GM18951 (cell line): ENCODE measurements around the gene FAP.

Source experiments
- POLR2A ChIP-seq: IDR thresholded peaks from 4 replicates; pipeline ENCODE4 v1.6.1; 2011; ENCODE audit warnings: mild to moderate bottlenecking; ENCODE audit not compliant: insufficient read length, insufficient read depth; ENCODE audit errors: extremely low read depth
- in situ Hi-C: fragments of 300-500 bp; cut with MboI; formaldehyde crosslinking; loops from one replicate; pipeline ENCODE4 v1.12.0; 2022; ENCODE audit warnings: low sequenced_read_pairs, mixed read lengths, inconsistent platforms; ENCODE audit not compliant: unreplicated experiment

The FAP gene

DNA sequence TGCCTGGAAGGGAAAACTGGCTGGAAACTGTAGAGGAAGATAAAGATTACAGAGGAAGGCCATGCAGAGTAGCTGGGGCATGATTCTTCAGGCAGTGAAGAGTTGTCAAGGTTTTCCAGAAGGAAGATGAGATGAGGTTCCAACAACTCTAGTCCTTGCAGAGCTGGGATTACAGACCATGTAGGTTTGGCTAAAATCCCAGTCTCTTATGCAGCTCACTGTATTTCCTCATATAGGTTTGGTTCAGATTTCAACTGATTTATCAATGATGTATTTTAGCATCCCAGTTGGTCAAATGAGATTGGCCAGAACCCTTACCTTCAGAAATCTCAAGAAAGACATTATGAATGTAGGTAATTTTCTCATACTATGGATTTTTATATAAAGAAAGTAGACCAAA, 16.4 kb downstream of the FAP start:
- no peak for TF ChIP-seq POLR2A
- in situ Hi-C loops = no loop called here

GRCh38 chr2:162221064-162221463, 22.2 kb downstream of the FAP start:
- no peak for TF ChIP-seq POLR2A
- in situ Hi-C loops = no loop called here

GRCh38 chr2:162220368-162220767, 22.9 kb downstream of the FAP start:
- in situ Hi-C loops = no loop called here
- no peak for TF ChIP-seq POLR2A

GRCh38 chr2:162219426-162219825, 23.8 kb downstream of the FAP start:
- TF ChIP-seq POLR2A = no peak
- in situ Hi-C loops = no loop called here

- TF ChIP-seq POLR2A = no peak
- in situ Hi-C loops = no loop called here
These were observed 25.6 kb downstream of the FAP start for GRCh38 chr2:162217598-162217997.

- in situ Hi-C loops = no loop called here
- TF ChIP-seq POLR2A = no peak
These were observed 28.1 kb downstream of the FAP start for GRCh38 chr2:162215162-162215561.

DNA sequence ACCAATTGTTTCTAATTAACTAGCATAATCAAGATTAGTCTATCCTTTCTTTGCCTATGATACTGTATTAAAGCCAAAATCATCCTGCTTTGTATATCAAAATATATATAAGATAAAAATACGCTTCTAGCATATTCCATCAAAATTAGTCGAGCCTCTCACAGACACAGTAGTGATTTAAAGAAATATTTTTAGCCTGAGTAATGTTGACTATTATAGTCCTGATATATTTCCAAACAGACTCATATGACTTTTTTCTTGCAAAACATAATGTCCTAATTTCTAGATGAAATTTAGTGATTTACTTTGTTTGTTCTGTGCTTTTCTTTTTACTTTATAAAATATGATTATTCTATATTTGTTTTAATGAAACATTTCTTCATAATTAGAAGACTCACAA, 30.9 kb downstream of the FAP start:
- in situ Hi-C loops = no loop called here
- no peak for TF ChIP-seq POLR2A

- in situ Hi-C loops = no loop called here
- no peak for TF ChIP-seq POLR2A
These were observed 31.5 kb downstream of the FAP start for GRCh38 chr2:162211732-162212131.

DNA sequence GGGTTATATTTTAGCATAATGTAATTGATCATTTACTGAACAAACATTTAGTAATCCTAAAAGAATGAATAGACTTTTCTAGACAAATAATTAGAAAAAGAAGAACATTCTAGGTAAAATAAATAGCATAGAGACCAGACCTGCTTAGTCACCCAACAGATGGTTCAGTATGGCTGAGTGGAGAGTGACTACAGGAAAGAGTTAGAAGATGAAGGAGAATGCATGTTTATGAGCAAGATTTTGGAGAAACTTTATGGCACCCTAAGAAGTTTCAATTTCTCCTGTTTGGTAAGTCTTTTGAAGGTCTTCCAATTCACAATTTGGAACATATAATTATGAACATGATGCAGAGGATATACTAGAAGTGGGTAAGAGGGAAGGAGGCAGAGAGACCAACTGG, 32.9 kb downstream of the FAP start:
- no peak for TF ChIP-seq POLR2A
- in situ Hi-C loops = no loop called here

- in situ Hi-C loops = no loop called here
- TF ChIP-seq POLR2A = no peak
These were observed 41.0 kb downstream of the FAP start for GRCh38 chr2:162202203-162202602.

GRCh38 chr2:162200636-162201035, 42.6 kb downstream of the FAP start:
- in situ Hi-C loops = no loop called here
- TF ChIP-seq POLR2A = no peak

GRCh38 chr2:162199913-162200312, 43.3 kb downstream of the FAP start:
- in situ Hi-C loops = no loop called here

GRCh38 chr2:162198239-162198638, 45.0 kb downstream of the FAP start:
- in situ Hi-C loops = no loop called here

More at GRCh38 chr2:162199913-162200312, 43.3 kb downstream of the FAP start:
- no peak for TF ChIP-seq POLR2A

DNA sequence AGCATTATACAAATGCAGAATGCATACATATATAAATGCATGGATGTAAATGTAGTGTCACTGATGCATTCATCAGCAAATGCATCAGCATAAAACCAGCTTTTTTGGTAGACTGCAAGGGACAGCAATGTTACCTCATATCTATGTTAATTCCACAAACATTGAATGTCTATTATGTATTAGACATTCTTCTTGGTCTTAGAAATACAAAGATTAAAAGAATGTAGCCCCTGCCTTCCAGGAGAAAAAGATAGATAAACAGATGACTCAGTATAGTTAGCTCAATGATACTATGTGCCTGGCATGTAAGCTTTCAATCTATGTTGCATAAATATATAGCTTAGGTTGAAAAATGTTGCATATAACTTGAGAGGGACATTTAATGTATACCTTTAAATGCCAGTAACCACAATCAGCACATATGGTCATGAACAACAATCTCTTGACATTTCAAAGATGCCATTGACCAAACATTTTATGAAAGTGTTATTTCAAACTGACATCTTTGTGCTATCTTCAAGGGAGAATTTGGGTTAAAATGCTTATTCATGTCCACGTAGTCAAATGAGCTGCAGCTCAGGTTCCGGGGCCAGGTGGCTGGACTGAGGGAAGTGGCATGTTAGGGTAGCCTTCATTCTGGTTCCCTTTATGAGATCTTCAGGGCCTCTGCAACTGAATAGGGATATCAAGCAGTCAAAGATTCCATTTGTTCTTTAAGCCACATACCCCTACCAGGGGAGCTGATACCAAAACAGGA, 46.0 kb downstream of the FAP start:
- in situ Hi-C loops = no loop called here
- TF ChIP-seq POLR2A = no peak

More at GRCh38 chr2:162198239-162198638, 45.0 kb downstream of the FAP start:
- TF ChIP-seq POLR2A = no peak
